NB4 (cell line): ENCODE results near the gene ASB14.
"Not testable (repeated sequence)": the region's sequence is repeated elsewhere in the genome, so short reads cannot be mapped to it uniquely, and the experiment has no call there.

Source experiments
- DNase-seq: peaks from one replicate; pipeline ENCODE4 v3.0.0; 2010; ENCODE audit warnings: low read depth
- H3K4me3 ChIP-seq: one replicate; pipeline ENCODE4 v1.5.1; 2011; ENCODE audit warnings: mild to moderate bottlenecking, low read depth, low read length, moderate library complexity
- MYC ChIP-seq: IDR thresholded peaks from 2 replicates; pipeline ENCODE4 v1.6.1; 2011; ENCODE audit warnings: low read depth, low read length
- POLR2A ChIP-seq: IDR thresholded peaks from 2 replicates; pipeline ENCODE4 v1.6.1; 2011; ENCODE audit warnings: mild to moderate bottlenecking; ENCODE audit not compliant: insufficient read length; ENCODE audit errors: extremely low read depth
- TF ChIP-seq, protein P1 (sequence below): IDR thresholded peaks from 2 replicates; pipeline ENCODE4 v1.6.1; 2011; ENCODE audit warnings: low read depth, low read length
- TF ChIP-seq, protein P2 (sequence below): IDR thresholded peaks from one replicate; pipeline ENCODE4 v1.5.1; 2012; ENCODE audit warnings: low read depth, low read length

ASB14 gene

DNA sequence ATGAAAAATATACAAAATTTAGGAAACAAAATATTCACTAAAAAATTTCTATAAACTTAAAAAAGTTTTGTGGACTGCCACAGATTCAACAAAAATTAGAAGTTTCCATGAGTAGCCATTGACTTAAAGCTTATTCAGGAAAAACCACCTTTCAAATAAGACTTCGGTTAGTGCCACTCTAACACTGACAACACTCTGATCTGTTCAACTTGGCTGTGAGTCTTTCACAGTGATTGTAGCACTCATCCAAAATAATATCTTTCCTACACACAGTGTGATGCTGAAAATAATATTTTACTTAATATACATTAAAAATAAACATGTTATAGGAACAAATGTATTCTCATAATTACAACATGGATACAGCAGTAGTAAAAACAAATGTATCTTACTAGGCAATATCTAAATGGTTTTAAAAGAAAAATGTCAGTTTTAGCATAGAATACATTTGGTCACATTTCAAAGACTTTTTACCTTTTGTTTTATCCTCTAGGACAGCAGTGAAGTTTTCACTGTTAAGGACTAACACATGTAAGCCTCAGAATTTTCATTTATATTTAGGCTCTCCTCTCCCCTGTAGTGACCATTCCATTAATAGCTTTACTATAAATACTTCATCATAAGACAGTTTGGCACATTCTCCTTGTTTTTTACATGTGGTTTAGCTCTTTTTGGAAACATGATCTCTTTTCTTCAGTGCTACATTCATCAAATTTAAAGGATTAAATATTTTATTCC lies at the start of gene ASB14:
ASB14 (minus strand) TSS at position 527 of the 738 bp plus-strand sequence. CDS start 652 bp downstream, outside the sequence.
- TF ChIP-seq, protein P1, sequence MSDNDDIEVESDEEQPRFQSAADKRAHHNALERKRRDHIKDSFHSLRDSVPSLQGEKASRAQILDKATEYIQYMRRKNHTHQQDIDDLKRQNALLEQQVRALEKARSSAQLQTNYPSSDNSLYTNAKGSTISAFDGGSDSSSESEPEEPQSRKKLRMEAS: no peak
- TF ChIP-seq POLR2A (no peak), MYC (no peak)
- TF ChIP-seq, protein P2, sequence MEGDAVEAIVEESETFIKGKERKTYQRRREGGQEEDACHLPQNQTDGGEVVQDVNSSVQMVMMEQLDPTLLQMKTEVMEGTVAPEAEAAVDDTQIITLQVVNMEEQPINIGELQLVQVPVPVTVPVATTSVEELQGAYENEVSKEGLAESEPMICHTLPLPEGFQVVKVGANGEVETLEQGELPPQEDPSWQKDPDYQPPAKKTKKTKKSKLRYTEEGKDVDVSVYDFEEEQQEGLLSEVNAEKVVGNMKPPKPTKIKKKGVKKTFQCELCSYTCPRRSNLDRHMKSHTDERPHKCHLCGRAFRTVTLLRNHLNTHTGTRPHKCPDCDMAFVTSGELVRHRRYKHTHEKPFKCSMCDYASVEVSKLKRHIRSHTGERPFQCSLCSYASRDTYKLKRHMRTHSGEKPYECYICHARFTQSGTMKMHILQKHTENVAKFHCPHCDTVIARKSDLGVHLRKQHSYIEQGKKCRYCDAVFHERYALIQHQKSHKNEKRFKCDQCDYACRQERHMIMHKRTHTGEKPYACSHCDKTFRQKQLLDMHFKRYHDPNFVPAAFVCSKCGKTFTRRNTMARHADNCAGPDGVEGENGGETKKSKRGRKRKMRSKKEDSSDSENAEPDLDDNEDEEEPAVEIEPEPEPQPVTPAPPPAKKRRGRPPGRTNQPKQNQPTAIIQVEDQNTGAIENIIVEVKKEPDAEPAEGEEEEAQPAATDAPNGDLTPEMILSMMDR: no peak

DNA sequence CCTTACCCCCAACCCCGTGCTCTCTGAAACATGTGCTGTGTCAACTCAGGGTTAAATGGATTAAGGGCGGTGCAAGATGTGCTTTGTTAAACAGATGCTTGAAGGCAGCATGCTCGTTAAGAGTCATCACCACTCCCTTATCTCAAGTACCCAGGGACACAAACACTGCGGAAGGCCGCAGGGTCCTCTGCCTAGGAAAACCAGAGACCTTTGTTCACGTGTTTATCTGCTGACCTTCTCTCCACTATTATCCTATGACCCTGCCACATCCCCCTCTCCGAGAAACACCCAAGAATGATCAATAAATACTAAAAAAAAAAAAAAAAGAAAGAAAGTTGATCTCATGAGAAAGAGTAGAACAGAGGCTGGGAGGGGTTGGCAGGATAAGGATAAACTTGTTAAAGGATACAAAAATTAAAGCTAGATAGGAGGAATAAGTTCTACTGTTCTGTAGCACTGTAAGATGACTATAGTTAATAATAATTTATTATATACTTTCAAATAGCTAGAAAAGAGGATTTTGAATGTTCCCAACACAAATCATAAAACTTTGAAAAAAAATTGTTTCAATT lies 46.7 kb upstream of the ASB14 start:
- H3K4me3 ChIP-seq, DNase-seq: not testable (repeated sequence)

More for the DNA sequence above, at the start of gene ASB14:
- DNase-seq: no peak
- no peak within 1 kb of the TSS for H3K4me3 ChIP-seq

DNA sequence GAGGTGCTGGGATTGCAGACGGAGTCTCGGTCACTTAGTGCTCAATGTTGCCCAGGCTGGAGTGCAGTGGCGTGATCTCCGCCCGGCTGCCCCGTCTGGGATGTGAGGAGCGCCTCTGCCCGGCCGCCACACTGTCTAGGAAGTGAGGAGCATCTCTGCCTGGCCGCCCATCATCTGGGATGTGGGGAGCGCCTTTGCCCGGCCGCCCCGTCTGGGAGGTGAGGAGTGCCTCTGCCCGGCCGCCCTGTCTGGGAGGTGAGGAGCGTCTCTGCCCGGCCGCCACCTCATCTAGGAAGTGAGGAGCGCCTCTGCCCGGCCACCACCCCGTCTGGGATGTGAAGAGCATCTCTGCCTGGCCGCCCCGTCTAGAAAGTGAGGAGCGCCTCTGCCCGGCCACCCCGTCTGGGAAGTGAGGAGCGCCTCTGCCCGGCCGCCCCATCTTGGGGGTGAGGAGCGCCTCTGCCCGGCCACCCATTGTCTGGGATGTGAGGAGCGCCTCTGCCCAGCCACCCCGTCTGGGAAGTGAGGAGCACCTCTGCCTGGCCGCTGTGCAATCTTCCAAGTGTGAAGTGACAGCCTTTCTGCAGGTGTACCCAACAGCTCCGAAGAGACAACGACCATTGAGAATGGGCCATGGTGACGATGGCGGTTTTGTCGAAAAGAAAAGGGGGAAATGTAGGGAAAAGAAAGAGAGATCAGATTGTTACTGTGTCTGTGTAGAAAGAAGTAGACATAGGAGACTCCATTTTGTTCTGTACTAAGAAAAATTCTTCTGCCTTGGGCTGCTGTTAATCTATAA lies 46.0 kb upstream of the ASB14 start:
- H3K4me3 ChIP-seq, DNase-seq: not testable (repeated sequence)

DNA sequence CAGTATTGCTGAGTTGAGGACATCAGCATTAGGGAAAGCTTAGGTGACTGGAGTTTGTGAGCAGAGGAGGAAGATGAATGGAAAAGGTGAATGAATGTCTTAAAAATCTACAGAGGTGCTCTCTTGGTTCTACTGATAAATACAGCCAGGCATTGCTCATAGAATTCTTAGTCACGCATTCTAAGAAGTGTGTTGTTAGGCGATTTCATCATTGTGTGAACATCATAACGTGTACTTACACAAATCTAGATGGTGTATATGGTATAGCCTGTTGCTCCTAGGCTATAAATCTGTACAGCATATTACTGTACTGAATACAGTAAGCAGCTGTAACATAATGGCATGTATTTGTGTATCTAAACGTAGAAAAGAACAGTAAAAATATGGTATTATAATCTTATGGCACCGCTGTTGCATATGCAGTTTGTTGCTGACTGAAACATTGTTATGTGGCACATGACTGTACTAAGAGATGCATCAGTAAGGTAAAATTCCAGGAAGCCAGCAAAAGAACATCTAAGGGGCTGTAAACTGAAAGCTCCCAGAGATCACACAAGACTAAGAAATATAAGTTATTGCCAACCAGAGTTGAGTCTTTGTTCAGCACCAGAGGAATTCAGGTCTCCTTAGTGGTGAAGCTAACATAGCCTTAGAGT lies 42.9 kb upstream of the ASB14 start:
- TF ChIP-seq, protein P2: no peak
- no peak for TF ChIP-seq MYC
- TF ChIP-seq, protein P1: no peak
- TF ChIP-seq POLR2A: no peak
- DNase-seq: no peak
- no peak overlapping the region for H3K4me3 ChIP-seq

DNA sequence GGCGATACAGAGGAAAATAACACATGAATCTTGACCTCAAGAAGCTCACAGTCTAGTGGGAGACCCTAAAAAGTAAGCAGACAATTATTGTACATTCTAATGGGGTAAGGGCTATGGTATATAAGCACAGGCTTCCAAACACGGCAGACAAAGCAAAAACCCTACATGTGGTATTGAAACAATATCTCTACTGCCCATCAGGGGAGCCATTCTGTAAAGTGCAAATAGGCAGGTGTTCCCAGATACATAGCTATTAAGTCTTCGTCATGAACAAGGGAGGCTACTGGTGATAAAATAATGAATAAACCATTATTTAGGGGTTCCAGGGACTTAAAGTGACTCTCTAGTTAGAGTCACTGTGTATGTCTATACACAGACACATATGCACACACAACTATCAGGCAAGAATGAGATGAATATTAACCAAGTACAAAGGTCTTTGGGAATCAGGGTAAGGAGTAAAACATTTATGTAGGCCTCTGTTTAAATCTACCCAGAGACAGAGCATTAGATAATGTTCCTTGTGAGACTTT lies 38.7 kb upstream of the ASB14 start:
- TF ChIP-seq, protein P2: no peak
- no peak for TF ChIP-seq MYC
- TF ChIP-seq, protein P1: no peak
- TF ChIP-seq POLR2A: no peak
- no peak overlapping the region for H3K4me3 ChIP-seq
- no peak for DNase-seq

DNA sequence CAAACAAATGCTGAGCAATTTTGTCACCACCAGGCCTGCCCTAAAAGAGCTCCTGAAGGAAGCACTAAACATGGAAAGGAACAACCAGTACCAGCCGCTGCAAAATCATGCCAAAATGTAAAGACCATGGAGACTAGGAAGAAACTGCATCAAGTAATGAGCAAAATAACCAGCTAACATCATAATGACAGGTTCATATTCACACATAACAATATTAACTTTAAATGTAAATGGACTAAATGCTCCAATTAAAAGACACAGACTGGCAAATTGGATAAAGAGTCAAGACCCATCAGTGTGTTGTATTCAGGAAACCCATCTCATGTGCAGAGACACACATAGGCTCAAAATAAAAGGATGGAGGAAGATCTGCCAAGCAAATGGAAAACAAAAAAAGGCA lies 34.0 kb upstream of the ASB14 start:
- DNase-seq, H3K4me3 ChIP-seq: not testable (repeated sequence)

DNA sequence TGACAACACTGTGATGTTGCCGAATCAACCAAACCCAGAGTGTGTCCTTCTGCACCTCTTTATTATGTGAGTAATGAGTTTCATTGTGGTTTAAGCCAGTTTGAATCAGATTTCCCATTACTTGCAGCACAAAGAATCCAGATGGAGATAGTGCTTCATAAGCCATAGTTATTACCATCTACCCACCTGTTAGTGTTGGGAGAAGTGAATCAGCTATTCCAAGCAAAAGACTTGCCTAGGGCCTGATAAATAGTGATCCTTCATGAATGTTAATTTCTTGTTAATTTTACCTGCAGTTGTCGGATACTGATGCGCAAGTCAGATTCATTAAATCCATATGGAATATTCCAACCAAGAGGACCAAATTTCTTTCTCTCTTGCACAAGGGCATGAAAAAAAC lies 21.7 kb upstream of the ASB14 start:
- H3K4me3 ChIP-seq: no peak overlapping the region
- no peak for DNase-seq
- no peak for TF ChIP-seq POLR2A
- TF ChIP-seq, protein P2: no peak
